Activated T-cell treated with anti-CD3 and anti-CD28 coated beads for 24 hours (primary cell): ENCODE results near the gene NR5A2.

Experiments used
- DNase-seq: peaks from one replicate; pipeline ENCODE4 v3.0.0-alpha.2; 2020; ENCODE audit warnings: low read depth

NR5A2 gene

GRCh38 chr1:200036619-200037270 is 9.2 kb downstream of the NR5A2 start:
- DNase-seq = no peak

DNA sequence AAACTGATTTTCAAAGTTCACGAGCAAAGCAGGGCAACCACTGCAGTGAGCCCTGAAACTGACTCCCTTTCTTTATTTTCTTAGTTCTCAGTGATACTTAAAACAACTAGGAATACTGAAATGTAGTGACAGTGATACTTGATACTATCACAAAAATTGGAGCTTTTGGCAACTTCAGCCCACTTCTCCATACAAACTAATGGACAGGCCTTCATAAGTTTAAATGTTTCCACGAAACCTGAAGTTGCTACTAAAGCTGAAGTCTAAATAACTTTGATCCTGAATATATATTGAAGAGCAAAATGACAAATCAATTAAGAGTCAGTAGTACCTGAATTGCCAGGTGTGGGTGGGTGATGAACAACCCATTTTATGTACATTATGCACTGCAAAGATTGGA is 10.0 kb downstream of the NR5A2 start:
- no peak for DNase-seq

DNA sequence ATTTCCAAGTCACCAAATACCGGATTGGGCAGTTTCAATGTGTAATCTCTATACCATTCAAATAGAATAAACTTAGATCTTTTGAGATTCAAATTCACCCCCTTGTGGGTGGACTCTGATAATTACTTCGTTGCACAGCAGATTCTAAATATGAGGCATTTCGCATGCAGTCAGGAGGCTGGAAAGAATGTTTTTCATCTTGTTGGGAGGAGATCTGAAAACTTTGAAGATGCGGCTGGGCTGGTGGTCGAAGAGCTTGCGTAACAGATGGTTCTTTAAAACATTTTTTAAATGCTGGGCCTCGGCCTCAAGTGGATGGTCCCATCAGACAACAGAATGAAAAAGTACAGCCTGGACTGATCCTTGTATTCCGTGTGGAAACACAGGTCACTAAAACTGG is 10.4 kb downstream of the NR5A2 start:
- no peak for DNase-seq

- no peak for DNase-seq
Observed at GRCh38 chr1:200038325-200038980, 10.9 kb downstream of the NR5A2 start.

DNA sequence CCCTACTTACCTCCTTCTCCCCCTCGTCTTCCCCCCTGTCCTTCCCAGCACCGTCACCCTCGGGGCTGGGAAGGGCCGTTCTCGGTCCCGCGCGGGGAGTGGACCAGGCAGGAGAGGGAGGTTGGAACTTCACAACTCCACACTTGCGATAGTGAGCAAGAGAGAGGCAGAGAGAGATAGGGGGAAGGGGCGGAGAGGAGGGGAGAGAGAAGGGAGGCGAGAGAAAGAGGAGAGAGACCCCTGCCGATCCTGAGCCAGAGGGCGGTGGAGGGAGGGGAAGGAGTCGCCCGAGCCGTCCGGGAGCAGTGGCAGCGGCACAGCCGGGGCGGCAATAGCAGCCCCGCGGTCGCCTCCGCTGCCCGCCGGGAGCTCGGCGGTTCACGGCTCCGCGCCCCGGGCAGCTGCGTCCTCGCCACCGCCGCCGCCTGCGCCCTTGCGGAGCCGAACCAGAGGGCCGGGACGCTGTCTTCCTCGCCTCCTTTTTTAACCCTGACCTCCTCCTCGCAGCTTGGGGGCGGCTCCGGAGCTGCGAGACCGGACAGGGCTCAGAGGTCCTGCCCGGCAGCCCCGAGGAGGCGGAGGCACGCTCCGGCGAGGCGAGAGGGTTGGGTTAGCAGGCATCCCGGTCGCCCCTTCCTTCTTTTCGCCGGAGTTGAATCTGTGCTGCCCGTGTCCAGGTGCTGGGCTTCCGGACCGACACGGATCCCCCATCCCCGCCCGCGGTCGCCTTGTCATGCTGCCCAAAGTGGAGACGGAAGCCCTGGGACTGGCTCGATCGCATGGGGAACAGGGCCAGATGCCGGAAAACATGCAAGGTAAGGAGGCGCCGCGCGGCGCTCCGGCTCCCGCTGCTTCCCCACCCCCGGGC is 11.7 kb downstream of the NR5A2 start:
- no peak for DNase-seq

GRCh38 chr1:200039849-200040474 is 12.5 kb downstream of the NR5A2 start:
- no peak for DNase-seq

DNA sequence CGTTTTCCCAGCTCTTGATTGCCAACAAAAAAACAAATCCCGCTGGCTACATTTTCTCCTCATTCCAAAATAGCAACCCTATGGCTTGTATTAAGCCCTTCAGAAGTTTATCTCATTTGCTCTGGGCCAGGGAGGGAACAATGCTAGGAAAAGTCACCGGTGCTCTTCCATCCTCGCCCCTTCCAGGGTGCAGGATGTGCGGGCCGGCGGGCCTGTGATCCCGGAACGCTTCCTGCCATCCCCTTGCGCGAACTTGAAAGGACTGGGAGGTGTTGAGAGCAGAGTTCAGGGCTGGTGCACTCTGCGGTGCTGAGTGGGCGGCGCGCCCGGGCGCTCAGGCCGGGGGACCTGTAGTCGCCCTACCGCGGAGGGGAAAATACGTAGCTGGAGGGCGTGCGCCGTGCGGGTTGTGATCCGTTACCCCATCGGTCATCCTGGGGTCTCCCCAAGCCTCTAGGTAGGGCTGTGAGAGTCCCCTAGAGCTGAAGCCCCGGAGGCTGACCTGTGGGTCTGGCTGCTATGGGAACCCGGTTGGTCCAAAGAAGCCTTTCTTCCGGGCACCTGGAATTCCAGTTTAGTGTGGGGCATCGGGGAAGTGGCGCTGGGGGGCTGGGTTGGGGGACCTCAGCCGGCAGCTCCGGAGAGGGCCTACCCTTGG is 13.1 kb downstream of the NR5A2 start:
- DNase-seq = no peak

DNA sequence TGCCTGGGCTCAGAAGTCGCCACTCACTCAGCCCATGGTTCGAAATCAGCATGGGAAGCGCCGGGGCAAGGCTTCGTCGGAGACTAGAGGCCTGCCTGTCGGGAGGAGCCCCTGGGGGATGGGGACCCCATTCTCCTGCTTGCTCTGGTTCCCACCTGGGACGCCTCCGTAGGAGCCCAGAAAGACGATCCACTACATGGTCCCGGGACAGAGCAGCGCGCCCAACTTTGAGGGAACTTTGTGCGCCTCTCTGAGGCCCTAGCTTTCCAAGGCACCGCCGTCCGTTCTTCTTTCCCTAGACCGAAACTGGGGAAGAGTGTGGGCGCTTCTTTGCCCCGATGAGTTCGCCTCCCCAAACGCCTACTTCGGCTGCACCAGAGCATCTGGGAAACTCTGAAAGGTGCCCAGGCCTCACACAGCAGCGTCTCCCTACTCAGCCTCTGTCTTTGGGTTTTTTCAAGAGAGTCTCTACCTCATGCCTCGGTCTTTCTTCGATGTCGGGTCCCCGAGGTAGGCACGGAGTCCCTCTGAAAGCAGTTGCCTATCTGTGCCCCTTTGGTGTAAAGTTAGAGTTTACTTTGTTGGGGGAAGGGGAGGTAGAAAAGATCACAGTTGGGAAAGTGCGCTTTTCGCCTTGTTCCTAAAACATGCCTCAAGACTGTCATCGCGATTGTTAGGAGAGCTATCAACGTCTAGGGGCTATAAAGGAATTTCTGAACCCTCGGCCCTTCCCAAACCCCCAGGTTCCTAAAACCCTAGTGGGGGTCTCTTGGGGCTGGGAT is 14.0 kb downstream of the NR5A2 start:
- DNase-seq = no peak

DNA sequence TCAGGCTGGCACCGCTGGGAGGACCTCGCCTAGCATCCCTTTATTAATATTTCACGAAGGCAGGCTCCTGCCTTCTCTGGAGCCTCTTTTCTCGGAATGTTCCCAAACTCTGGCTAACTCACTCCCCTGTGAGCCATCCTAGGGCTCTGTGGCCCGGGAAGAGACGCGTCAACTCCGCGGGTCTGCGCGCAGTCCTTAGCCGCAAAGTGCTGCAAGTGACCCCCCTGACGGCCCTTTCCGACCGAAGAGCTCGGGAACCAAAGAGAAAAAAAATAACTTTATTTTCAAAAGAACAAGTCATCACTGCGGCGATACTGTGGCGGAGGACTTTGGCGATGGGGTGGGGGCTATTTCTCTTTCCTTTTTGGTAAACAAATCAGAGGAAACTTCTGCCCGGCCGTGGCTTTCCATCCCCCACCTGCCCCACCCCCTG is 14.6 kb downstream of the NR5A2 start:
- DNase-seq = no peak

DNA sequence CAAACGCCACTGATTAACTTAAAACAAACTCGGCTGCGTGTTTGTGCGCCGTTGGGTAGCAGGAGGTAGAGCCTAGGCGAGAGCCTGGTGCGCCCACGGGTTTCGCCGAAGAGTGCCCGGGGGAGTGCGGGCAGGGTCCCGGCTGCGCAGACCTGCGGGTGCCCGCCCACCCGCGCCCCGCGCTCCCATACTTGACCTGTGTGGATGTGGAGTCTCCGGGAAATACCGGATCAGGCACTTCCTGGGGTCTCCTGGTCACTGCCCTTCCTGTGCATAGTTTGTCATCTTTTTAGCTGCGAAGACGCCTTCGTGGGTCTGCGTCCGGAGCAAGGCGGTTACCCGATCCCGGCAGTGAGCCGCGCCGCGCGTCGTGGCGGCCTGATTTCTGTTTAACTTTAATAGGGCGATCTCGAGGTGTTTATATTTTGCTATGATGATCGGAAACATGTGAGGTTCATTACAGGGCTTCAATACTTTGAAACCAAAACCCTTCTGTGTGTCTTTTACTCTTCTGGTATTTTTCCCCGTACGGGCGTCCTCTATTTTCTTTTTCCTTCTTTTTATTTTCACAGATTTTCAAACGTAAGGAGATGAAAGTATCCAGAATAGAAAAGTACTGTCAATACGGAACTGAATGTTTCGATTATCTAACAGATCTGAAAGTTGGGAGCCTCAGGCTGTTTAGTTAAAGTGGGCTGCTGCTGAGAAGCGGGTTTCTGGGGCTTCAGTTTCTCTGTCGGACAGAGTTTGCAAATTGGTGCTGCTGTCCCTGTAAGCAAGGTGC is 15.2 kb downstream of the NR5A2 start:
- DNase-seq = no peak

- no peak for DNase-seq
Observed at GRCh38 chr1:200043336-200043668, 15.8 kb downstream of the NR5A2 start.

DNA sequence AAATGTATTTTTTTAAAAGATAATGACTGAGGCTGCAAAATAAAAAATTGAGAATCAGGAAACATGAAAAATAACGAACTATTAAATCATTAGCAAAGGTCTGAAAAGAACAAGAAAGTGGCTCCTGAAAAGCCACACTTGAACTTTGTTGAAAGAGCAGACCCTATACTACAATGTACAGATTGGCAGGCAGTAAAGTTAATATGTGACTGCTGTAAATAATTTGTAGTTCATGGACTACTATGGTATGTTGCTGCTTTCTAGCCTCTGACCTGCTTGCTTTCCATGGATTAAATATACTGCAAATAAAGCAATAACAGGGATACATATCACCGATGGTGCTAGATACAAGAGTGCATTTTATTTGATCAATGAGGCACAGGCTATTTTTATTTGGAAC is 18.6 kb downstream of the NR5A2 start:
- DNase-seq = no peak

DNA sequence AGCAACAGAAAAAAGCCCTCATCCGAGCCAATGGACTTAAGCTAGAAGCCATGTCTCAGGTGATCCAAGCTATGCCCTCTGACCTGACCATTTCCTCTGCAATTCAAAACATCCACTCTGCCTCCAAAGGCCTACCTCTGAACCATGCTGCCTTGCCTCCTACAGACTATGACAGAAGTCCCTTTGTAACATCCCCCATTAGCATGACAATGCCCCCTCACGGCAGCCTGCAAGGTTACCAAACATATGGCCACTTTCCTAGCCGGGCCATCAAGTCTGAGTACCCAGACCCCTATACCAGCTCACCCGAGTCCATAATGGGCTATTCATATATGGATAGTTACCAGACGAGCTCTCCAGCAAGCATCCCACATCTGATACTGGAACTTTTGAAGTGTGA is 20.7 kb downstream of the NR5A2 start:
- DNase-seq = no peak

GRCh38 chr1:200049810-200050209 is 22.3 kb downstream of the NR5A2 start:
- no peak for DNase-seq

GRCh38 chr1:200051620-200052019 is 24.1 kb downstream of the NR5A2 start:
- no peak for DNase-seq

DNA sequence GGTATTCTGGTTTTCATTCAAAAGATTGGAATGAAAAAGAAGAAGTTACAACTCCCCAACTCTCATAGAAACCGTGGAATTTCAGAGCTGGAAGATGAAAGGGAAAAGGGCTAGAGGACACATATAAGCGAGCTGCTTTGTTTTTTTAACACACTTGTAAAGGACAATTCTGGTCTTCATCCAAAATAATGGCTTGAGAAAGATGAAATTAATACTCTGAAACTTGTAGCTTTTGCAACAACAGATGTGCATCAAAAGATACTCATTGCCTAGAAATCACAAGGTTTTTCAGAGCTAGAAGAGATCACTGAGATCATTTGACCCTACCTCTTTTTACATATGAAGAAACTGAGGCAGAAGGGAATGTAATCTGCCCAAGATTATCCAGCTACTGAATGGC is 25.6 kb downstream of the NR5A2 start:
- DNase-seq = no peak

GRCh38 chr1:200053646-200054045 is 26.1 kb downstream of the NR5A2 start:
- DNase-seq = no peak

- DNase-seq = no peak
Observed at GRCh38 chr1:200058341-200058740, 30.8 kb downstream of the NR5A2 start.

DNA sequence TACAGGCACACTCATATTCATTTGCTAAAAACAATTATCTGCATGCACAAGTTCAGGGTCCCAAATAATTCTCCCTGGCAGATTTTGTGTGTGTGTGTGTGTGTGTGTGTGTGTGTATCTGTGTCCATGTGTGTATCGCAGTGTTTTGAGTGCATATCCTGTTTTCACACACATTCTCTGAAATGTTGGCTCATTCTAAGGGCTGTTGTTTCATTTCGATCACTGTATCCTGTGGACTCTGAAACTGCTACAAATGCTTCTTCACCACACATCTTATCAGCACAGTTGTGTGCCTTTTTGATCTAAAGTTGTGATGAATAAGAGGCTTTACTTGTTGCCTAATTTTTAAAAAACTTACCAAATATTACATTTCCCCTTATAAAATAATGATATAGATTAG is 34.6 kb downstream of the NR5A2 start:
- no peak for DNase-seq

DNA sequence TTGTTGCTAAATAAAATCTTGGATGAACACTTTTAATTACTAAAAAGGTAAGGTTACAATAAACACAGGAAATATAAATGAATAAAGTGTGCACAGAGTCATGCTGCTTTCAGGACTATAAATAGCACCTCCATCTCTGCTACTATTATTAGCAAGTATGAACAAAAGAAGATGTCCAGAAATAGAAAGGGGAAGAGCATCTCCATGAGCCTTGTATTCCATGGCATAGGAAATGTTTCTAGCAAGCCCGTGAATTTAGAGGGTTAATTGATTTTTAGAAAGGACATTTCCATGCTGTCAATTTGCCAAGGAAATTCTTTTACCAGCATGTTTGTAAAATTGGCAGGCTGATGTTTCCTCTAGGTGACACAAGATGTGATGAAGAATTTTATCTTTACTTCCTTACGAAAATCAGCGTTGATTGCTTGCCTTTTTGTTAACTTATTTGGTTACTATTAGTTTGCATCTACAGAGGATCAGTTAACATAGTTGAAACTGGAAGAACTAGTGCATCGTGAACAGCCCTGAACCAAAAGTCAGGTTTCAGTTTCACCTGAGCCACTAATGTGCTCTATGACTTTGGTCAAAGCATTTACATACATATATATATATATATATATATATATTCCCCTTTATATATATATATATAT is 45.3 kb downstream of the NR5A2 start:
- no peak for DNase-seq
